GM18873 (cell line): ENCODE data around the gene ERH.
A peak's percentile ranks its signal among the peaks of the same experiment; 100 is the strongest.
"Not testable (repeated sequence)": the region's sequence is repeated elsewhere in the genome, so short reads cannot be mapped to it uniquely, and the experiment has no call there.

Experiments
- ATAC-seq: cut with Tn5 transposase; IDR thresholded peaks from one replicate; pipeline ENCODE4 v1.9.1; 2021; ENCODE audit warnings: mild to moderate bottlenecking, moderate library complexity, moderate number of reproducible peaks; ENCODE audit not compliant: unreplicated experiment, low FRiP score

The ERH gene

DNA sequence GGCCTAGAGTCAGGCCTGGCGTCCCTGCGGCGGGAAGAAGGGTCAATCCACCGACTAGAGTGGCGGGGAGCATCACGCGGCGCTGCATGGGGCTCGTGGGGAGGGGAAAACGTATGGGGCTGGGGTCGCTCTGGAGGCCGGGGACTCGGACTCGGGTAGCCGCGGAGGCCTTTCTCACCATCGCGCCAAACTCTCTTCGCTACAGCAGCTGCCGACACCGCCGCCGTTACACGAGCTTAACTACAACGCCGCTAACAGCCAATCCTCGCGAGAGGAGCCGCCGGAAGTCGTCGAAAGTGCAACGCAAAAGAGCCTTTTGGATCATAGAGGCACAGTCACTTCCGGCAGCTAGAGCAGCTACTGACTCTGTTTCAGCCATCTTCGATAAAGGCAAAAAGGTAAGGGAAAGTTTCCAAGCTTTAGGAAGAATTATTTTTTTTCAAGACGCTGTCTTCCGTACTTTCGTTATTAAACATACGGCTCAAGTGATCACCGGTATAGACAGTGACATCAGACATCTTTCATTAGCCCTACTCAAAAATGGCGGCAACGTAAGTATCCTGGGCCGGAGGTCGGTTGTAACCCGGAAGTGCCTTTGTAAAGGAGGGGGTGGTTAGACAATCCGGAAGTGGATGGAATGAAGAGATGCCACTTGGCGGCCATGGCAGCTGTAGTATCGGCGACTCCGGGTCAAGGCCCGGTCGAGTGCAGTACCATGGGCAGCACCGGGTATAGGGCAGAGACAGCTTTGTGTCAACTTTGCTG lies at the start of gene ERH, which contains the start of gene SLC39A9:
TSS of gene ERH (minus strand) at position 247 of the 765 bp plus-strand sequence. CDS start at position 181, 66 bp downstream.
TSS of gene SLC39A9 (plus strand) at position 640 of the 765 bp plus-strand sequence. CDS start 678 bp downstream, outside the sequence.
- ATAC-seq: peak; percentile 79

DNA sequence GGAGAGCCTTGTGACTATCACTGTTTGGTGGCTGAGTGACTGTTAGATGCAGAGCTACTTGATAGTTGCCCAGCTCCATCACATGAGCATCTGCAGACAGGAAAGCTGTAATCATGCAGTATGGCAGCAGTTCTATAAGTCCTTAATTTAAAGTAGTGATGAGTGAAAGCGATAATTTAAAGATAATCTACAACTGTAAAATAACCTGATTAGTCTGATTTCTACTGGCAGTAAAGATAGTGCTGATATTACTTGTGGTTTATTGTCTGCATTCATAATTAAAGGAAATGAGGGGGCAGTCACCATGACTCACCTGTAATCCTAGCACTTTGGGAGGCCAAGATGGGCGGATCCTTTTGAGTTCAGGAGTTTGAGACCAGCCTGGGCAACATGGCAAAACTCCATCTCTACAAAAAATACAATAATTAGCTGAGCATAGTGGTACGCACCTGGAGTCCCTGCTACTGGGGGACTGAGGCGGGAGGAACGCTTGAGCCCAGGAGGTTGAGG lies 45.3 kb upstream of the ERH start:
- no peak for ATAC-seq

DNA sequence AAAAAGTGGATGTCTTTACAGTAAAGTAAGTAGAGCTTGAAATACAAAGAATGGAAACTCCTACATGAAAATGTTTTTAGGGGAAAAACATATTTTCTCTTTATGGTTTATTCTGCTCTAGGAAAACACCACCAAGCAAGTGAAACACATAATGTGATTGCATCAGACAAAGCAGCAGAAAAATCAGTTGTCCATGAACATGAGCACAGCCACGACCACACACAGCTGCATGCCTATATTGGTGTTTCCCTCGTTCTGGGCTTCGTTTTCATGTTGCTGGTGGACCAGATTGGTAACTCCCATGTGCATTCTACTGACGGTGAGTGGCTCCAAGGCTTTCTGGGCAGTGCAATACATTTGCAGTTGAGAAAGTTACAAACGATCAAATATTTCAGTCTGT lies 43.8 kb upstream of the ERH start:
- ATAC-seq: no peak

DNA sequence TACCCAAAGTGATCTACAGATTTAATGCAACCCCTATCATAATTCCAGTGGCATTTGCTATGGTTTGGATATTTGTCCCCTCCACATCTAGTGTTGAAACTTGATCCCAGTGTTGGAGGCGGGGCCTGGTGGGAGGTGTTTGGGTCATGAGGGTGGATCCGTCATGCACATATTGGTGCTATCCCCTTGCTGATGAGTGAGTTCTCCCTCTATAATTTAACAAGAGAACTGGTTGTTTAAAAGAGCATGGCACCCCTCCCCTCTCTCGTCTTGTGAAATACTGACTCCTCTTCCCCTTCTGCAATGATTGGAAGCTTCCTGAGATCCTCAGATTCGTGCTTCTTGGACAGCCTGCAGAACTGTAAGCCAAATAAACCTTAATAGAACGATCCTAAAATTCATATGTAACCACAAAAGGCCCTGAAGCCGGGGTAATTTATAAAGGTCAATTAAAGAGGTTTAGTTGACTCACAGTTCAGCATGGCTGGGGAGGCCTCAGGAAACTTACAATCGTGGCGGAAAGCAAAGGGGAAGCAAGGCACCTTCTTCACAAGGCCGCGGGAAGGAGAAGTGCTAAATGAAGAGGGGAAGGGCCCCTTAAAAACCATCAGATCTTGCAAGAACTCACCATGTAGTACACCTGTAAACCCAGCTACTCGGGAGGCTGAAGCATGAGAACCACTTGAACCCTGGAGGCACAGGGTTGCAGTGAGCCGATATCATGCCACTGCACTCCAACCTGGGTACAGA lies 41.6 kb upstream of the ERH start:
- ATAC-seq: no peak

DNA sequence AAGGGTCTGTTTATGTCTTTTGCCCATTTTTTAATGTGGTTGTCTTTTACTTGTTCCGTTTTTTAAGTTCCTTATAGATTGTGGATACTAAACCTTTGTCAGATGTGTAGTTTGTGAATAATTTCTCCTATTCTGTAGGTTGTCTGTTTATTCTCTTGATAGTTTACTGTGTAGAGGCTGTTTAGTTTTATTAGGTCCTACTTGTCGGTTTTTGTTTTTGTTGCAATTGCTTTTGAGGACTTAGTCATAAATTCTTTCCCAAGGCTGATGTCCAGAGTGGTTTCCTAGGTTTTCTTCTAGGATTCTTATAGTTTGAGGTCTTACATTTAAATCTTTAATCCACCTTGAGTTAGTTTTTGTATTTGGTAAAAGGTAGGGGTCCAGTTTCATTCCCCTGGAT lies 34.3 kb upstream of the ERH start:
- no peak for ATAC-seq

DNA sequence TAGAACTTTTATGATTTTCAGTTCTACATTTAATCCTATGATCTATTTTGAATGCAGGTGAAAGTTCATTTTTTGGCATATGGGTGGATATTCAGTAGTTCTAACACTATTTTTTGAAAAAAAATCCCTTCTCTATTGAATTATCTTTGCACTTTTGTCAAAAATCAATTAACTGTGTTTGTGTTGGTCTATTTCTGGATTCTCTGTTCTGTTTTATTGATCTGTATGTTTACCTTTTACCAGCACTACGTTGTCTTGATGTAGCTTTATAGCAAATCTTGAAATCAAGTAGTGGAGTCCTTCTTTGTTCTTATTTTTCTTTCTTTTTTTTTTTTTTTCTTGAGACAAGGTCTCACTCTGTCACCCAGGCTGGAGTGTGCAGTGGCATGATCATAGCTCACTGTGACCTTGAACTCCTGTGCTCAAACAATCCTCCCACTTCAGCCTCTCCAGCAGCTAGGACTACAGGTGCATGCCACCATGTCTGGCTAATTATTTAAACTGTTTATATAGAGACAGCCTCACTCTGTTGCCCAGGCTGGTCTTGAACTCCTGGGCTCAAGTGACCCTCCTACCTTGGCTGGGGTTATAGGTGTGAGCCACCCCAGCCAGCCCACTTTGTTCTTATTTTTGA lies 32.3 kb upstream of the ERH start:
- ATAC-seq: no peak

DNA sequence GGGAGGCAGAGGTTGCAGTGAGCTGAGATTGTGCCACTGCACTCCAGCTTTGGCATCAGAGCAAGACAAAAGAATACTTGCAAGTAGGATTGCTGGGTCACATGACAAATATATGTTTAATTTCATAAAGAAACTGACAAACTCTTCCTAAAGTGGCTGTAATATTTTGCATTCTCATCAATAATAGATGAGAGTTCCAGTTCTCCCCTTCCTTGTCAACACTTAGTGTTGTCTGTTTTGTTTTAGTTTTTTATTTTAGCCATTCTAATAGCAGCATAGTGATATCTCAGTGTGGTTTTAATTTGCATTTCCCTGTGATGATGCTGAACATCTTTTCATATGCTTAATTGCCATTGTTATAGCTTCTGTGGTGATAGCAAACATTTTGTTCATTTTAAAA lies 31.5 kb upstream of the ERH start:
- no peak for ATAC-seq

DNA sequence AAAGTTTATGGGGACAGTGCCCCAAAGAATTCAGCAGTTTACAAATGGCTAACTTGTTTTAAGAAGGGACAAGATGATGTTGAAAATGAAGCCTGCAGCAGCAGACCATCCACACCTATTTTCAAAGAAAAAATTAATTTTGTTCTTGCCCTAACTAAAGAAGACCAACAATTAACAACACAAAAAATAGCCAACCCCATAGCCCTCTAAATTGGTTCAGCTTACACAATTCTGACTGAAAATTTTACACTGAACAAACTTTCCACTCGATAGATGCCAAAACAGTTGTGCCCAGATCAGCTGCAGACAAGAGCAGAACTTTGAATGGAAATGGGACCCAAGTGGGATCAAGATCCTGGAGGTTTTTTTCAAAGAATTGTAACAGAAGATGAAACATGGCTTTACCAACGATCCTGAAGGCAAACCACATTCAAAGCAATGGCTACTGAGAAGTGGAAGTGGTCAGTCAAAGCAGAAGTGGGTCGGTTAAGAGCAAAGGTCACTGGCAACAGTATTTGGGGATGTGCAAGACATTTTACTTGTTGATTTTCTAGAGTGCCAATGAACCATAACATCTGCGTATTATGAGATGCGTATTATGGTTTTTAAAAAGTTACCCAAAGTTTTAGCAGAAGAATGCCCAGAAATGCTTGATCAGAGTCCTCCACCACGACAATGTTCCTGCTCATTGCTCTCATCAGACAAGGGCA lies 30.3 kb upstream of the ERH start:
- no peak for ATAC-seq

DNA sequence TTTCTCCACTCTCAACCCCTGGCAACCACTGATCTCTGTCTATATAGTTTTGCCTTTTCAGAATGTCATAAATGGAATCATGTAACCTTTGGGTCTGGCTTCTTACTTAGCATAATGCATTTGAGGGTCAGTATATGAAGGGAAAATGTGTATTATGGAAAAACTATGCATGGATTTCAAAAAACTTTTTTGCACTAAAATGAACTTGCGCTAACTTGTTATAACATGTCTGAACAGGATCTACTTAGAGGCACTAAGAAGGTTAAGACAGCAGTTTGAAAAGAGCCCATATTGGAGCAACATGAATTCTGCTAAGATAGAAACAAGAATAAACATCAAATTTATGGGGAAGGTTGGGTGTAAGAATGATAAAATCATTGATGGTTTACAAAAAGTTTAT lies 29.5 kb upstream of the ERH start:
- no peak for ATAC-seq

DNA sequence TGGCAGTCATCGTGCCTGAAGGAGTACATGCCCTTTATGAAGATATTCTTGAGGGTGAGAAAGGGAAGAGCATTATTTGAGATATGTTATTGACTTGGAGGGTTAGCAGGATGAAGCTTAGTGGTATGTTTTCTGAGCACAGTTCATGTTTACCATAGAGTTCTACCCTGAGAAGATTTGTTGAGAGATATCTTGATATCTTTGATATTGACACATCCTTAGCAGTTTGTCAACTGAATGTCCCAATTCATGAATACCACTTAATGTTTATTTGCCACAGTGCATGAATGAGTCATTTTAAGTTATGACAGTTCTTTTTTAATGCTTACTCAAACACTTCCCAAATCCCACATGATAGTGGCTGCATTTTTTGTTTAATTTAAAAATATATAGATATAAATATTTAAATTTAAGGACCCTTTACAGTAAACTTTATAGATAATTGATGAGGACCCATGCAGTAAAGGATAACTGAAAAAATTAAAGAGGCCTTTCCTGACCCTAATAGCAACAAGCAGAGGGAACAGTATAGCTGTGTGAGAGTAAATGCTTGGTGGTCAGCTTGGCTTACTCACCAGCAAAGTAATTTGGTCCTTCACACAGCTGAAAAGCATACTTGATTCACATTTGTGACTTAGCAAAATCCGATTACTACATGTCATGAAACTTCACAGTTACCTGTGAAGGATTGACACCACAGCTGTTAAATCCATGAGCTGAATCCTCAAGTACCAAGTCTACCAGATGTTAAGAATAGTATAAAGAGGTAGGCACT lies 26.2 kb upstream of the ERH start:
- no peak for ATAC-seq

DNA sequence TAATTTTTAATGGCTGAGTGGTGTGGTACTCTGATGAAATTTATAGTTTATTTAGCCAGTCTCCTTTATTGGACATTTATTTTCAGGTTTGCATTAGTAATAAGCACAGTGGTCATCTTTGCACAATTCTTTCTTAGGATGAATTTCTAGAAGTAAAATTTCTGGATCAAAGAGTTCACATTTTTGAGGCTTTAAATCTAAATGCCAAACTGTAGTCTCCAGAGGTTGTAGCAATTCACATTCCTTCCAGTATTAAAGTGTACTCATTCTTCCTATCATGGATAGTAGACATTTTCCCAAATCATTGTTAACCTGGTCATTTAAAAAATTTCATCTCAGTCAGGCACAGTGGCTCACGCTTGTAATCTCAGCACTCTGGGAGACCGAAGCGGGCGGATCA lies 25.2 kb upstream of the ERH start:
- ATAC-seq: no peak

DNA sequence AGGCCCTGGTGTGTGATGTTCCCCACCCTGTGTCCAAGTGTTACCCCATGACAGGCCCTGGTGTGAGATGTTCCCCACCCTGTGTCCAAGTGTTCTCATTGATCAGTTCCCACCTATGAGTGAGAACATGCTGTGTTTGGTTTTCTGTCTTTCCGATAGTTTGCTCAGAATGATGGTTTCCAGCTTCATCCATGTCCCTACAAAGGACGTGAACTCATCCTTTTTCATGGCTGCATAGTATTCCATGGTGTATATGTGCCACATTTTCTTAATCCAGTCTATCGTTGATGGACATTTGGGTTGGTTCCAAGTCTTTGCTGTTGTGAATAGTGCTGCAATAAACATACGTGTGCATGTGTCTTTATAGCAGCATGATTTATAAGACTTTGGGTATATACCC lies 18.0 kb upstream of the ERH start:
- not testable (repeated sequence) for ATAC-seq

DNA sequence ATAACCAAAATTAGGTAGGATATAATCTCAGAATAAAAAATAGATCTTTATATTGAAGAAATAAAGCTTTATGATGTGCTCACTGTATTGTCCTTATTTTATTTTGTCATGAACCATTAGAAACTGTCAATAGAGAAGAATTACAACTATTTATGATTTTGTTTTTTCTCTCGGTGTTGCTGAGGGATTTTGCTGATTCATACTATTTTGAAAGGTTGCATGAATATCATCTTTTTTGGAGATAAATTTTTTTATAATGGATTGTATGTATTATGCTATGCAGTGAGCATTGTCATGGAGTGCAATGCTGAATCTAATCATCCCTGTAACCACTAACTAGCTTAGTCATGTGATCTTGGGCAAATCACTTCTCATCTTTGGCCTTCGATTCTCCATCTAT lies 15.4 kb upstream of the ERH start:
- no peak for ATAC-seq

DNA sequence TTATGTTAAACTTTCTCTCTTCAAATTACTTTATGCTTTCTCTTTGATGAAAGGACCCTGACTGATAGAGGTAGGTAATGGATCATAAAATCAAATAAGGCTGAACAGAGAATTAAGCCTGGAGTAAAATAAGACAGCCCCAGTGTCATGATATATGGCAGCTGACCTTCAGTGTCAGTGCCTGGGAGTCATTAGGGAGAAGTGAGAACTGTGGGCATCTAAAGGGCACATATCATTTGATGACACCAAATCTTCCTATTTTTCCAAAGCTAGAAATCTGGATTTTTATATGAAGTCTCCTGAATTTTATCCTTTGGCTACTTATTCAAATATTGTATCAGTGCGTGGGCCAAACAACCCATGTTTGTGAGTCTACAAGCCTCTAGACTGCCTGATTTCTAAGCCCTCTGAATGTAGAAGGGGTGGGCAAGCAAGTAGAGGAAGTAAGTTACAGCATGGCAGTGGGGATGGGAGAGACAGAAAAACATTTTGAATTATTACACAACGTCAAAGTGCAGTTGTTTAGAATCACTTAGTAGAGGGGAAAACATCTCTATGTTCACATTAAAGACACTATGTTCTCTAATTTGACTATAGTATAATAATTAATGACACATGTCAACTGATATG lies 10.3 kb upstream of the ERH start:
- ATAC-seq: no peak

DNA sequence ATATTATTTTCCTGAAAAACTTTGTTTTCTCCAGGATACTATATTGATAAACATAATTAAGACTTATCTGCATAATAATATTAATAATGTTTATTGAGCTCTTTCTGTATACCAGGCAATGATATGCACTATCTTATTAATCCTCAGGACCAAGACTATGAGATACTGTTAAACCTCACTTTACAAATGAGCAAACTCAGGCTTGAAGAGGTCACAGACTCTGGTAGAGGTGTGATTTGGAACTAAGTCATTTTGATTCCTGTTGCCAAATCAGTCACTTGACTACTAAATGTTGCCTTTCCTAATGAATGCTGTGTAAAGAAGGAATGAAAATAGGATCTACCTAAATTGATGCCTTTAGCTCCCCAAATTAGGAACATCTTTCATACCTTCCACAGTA lies 7.7 kb upstream of the ERH start:
- no peak for ATAC-seq

DNA sequence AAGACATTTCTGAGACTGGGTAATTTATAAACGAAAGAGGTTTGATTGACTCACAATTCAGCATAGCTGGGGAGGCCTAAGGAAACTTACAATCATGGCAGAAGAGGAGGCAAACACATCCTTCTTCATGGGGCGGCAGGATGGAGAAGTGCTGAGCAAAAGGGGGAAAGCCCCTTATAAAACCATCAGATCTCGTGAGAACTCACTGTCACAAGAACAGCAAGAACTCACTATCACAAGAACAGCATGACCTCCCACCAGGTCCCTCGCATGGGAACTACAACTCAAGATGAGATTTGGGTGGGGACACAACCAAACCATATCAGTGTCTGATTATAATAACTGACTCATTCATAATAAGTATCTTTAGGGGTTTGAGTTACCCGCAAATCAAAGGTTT lies 6.8 kb upstream of the ERH start:
- no peak for ATAC-seq

DNA sequence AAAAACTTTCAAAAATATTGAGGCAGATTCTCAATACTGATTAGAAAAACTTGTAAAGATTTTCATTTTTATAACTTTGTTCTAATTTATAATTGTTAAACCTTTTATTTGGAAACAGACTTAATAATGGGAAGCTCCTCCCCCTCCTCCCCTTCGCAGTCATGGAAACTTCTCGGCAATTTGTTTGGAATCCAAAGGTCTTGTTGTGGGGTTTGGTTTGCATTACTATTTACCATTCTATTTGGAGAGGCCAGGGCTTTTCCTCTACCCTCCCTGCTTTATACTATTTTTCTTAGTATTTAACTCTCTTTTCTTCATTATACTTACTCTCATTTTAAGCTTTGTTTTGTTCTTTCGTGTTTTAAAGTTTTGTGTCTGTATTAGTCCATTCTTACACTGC lies 6.4 kb upstream of the ERH start:
- ATAC-seq: no peak

DNA sequence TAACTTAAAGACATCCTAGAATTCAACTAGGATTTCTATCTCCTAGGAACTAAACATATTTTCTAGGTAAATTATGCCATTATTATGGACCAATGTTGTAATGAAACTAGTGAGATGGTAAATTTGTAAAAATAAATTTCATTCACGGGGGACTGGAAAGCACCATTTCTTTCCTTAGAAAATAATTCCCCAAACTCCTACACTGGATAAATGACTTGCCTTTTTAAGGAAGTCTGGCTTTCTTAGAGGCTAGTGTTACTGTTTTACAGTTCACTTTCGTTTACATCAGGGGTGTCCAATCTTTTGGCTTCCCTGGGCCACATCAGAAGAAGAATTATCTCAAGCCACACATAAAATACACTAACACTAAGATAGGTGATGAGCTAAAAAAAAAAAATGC lies 3.7 kb upstream of the ERH start:
- ATAC-seq: no peak

DNA sequence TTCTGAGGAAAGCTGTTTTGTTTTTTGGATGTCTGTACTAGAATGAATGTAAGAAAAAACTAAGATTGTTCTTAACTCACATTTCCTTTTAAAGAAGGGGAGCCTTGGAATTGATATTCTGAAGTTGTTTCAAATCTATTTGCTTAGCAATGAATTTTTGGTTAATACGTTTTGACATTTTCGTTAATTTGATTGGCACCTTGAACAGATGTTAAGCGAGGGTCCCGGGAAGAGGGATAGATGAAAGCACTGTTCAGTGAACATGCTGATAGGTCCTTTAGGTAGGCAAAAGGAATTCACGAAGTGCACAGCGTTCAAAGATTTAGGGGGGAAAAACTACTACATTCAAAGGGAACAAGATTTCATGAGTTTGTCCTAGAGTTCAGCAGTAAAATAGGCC lies 2.1 kb upstream of the ERH start:
- ATAC-seq: no peak
